KOPT-K1 (cell line): ENCODE results near the gene PPP2R3B.
"Not testable (repeated sequence)": the region's sequence is repeated elsewhere in the genome, so short reads cannot be mapped to it uniquely, and the experiment has no call there.

ENCODE experiments used
- H3K27ac ChIP-seq: fragments of 200-600 bp; sonication (generic); 2 replicates; pipeline ENCODE4 v1.5.1; 2016; ENCODE audit warnings: antibody characterized with exemption, mild to moderate bottlenecking, low read depth, low read length; ENCODE audit not compliant: poor library complexity, severe bottlenecking
- H3K36me3 ChIP-seq: fragments of 200-600 bp; sonication (generic); 2 replicates; pipeline ENCODE4 v1.5.1; 2017; ENCODE audit warnings: antibody characterized with exemption, mild to moderate bottlenecking, low read length, moderate library complexity; ENCODE audit not compliant: insufficient read depth
- H3K9me3 ChIP-seq: fragments of 200-600 bp; sonication (generic); 2 replicates; pipeline ENCODE4 v1.5.1; 2017; ENCODE audit warnings: antibody characterized with exemption, low read length, mild to moderate bottlenecking; ENCODE audit not compliant: insufficient read depth, poor library complexity, severe bottlenecking

PPP2R3B gene

DNA sequence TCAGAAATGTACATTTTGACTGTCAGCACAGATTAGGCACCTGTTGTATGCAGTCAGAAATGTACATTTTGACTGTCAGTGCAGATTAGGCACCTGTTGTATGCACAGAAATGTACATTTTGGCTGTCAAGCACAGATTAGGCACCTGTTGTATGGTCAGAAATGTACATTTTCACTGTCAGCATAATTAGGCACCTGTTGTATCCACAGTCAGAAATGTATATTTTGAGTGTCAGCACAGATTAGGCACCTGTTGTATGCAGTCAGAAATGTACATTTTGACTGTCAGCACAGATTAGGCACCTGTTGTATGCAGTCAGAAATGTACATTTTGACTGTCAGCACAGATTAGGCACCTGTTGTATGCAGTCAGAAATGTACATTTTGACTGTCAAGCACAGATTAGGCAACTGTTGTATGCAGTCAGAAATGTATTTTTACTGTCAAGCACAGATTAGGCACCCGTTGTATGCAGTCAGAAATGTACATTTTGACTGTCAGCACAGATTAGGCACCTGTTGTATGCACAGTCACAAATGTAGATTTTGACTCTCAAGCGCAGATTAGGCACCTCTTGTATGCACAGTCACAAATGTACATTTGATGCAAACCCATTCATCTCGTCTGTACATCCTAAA lies 80.0 kb downstream of the PPP2R3B start:
- H3K27ac ChIP-seq, H3K9me3 ChIP-seq: not testable (repeated sequence)
- peaks cover 93% of the 10 kb centered on the region for H3K36me3 ChIP-seq

DNA sequence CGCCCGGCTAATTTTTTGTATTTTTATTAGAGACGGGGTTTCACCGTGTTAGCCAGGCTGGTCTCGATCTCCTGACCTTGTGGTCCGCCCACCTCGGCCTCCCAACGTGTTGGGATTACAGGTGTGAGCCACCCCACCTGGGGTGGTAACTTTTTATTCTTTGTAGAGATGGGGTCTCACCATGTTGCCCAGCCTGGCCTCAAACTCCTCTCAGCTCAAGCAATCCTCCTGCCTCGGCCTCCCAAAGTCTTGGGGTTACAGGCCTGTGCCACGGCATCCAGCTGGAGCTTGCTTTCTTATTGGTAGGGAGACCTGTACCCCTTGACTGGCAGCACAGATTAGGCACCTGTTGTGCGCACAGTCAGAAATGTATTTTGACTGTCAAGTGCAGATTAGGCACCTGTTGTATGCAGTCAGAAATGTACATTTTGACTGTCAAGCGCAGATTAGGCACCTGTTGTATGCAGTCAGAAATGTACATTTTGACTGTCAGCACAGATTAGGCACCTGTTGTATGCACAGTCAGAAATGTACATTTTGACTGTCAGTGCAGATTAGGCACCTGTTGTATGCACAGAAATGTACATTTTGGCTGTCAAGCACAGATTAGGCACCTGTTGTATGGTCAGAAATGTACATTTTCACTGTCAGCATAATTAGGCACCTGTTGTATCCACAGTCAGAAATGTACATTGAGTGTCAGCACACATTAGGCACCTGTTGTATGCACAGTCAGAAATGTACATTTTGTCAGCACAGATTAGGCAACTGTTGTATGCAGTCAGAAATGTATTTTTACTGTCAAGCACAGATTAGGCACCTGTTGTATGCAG lies 80.7 kb downstream of the PPP2R3B start:
- not testable (repeated sequence) for H3K9me3 ChIP-seq, H3K27ac ChIP-seq
- peaks cover 93% of the 10 kb centered on the region for H3K36me3 ChIP-seq

DNA sequence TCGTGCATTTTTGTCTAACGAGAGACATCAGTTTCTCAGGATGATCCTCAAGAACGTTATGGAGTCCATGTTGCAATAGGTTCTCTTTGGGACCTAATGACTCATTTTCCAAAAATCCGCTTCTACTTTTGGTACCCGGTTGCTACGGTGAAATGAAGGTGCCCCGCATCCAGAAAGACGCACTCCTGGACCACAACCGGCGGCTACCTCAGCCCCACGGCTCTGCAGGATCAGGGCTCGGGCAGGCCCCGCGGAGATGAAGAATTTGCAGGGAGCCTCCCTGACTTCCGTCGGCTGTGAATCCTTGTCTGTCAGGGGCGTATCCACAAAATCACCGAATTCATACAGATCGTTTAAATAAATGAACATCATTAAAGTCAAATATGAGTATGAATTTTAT lies 83.7 kb downstream of the PPP2R3B start:
- Histone ChIP-seq H3K36me3 (peaks cover 91% of the 10 kb centered on the region), H3K9me3 (no peaks in the 10 kb centered on the region), H3K27ac (no peak overlapping the region)

DNA sequence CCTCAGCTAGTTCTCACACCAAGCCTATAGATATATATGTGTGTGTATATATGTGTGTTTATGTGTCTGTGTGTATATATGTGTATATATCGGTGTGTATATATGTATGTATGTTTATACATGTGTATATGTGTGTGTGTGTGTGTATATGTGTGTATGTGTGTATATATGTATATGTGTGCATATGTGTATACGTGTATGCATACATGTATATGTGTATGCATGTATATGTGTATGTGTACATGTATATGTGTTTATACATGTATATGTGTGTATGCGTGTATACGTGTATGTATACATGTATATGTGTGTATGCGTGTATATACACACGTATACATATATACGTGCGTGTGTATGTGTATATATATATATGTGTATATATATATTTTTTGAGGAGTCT lies 86.4 kb downstream of the PPP2R3B start:
- no peaks in the 10 kb centered on the region for H3K9me3 ChIP-seq
- H3K36me3 ChIP-seq: peaks cover 78% of the 10 kb centered on the region
- H3K27ac ChIP-seq: no peak overlapping the region

DNA sequence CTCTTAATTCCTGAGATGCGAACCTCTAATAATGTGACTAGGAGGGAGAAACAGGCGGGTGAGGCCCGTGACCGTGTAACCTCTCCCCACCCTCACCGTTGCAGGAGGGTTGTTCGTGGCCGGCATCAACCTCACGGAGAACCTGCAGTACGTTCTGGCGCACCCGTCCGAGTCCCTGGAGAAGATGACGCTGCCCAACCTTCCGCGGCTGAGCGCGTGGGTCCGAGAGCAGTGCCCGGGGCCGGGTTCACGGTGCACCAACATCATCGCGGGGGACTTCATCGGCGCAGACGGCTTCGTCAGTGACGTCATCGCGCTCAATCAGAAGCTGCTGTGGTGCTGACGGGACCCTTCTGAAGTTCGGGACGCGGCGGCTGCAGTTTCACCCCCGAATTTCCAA lies 87.7 kb downstream of the PPP2R3B start:
- peaks cover 78% of the 10 kb centered on the region for H3K36me3 ChIP-seq
- H3K9me3 ChIP-seq: no peaks in the 10 kb centered on the region
- no peak overlapping the region for H3K27ac ChIP-seq

DNA sequence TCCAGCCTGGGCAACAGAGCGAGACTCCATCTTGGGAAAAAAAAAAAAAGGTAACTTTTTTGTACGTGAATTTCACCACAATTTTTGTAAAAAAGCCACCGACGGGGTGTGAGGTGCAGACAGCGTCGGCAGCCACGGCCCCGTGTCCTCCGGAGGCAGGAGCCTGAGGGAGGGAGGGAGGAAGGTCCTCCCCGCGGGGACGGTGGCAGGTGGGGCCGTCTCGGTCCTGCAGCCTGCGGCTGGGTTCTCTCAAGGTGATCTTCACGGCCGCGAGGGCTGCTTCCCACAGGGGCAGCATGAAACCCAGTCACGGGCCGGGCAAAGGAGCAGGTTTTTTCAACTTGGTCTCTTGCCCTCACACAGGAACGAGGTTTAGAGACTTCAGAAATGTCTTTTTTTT lies 91.6 kb downstream of the PPP2R3B start:
- Histone ChIP-seq H3K36me3 (peaks cover 77% of the 10 kb centered on the region), H3K9me3 (no peaks in the 10 kb centered on the region), H3K27ac (no peak overlapping the region)

DNA sequence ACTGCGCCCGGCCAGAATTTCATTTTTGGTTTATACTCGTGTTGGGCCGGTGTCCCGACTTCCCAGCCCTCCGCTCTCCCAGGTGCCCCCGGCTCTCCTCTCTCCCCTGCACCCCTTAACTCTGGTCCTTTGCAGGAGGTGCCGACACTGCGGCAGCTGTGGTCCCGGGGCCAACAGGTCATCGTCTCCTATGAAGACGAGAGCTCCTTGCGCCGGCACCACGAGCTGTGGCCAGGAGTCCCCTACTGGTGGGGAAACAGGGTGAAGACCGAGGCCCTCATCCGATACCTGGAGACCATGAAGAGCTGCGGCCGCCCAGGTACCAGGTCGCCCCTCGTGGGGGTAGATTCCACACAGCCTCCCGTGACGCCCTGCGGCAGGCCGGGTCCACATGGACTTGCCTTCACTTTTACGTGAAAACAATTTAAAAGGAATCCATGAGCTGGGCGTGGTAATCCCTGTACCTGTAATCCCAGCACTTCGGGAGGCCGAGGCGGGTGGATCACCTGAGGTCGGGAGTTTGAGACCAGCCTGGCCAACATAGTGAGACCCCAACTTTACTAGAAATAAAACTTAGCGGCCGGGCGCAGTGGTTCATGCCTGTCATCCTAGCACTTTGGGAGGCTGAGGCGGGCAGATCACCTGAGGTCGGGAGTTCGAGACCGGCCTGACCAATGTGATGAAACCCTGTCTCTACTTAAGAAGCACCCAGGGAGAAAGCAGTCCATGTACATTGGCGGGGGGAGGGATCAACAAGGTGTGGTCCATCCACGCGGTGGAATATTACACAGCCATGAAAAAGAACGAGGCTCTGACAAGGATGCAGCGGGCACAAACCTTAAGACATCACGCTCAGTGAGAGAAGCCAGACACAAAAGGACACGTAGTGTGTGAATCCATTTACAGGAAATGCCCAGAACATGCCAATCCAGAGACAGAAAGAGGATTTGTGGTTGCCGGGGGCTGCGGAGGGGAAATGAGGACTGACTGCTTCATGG lies 93.5 kb downstream of the PPP2R3B start:
- H3K9me3 ChIP-seq: no peaks in the 10 kb centered on the region
- peaks cover 80% of the 10 kb centered on the region for H3K36me3 ChIP-seq
- no peak overlapping the region for H3K27ac ChIP-seq

DNA sequence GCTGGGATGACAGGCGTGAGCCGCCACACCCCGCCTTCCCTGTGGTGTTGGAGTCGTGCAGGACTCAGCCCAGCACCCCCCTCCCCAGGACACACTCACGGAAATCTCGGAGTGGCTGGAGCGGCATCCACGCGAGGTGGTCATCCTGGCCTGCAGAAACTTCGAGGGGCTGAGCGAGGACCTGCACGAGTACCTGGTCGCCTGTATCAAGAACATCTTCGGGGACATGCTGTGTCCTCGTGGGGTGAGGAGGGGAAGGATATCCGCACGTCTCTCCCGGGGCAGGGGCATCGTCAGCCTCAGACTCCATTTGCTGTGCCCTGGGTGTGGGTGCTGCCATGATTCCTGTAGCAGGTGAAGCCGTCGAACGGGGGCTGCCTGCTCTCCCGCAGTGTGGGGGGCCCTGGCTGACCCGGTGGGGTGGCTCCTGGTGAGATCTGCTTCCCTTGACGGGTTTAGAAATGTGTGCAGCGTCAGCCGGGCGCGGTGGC lies 95.3 kb downstream of the PPP2R3B start:
- Histone ChIP-seq H3K27ac (no peak overlapping the region), H3K36me3 (peaks cover 88% of the 10 kb centered on the region), H3K9me3 (no peaks in the 10 kb centered on the region)

DNA sequence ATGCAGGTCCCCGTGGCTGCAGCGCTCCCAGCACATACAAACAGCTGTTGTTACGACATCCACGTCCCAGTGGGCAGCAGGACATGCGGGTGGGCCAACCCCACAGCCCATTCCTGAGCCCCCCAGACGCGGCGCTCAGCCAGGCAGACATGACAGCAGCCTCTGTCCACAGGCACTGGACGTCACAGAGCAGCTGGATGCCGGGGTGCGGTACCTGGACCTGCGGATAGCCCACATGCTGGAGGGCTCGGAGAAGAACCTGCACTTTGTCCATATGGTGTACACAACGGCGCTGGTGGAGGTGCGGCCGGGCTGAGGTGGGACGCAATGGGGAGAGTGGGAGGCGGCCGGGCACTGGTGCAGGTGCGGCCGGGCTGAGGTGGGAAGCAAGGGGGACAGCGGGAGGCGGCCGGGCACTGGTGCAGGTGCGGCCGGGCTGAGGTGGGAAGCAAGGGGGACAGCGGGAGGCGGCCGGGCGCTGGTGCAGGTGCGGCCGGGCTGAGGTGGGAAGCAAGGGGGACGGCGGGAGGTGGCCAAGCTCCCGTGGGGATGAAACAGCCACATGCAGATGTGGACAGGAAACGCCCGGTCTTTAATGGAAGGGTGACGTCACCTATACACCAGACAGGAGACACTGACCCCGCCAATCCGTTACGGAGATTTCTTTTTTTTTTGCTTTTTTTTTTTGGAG lies 96.1 kb downstream of the PPP2R3B start:
- Histone ChIP-seq H3K9me3 (no peaks in the 10 kb centered on the region), H3K27ac (no peak overlapping the region), H3K36me3 (peaks cover 90% of the 10 kb centered on the region)

DNA sequence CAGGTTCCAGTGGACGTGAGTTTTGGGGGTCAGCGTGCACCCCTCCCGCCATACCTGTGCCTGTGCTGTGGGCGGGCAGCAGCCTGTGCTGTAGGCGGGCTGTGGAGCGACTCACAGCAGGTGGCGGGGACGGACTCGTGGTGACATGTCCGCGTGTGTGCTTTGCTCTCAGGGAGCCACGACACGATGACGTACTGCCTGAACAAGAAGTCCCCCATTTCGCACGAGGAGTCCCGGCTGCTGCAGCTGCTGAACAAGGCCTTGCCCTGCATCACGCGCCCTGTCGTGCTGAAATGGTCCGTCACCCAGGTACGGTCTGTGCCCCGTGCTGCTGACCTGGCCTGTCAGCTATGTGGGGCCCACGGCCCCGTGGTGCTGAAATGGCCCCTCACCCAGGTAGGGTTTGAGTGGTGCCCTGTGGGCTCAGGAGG lies 98.1 kb downstream of the PPP2R3B start:
- no peak overlapping the region for H3K27ac ChIP-seq
- peaks cover 88% of the 10 kb centered on the region for H3K36me3 ChIP-seq
- H3K9me3 ChIP-seq: no peaks in the 10 kb centered on the region

DNA sequence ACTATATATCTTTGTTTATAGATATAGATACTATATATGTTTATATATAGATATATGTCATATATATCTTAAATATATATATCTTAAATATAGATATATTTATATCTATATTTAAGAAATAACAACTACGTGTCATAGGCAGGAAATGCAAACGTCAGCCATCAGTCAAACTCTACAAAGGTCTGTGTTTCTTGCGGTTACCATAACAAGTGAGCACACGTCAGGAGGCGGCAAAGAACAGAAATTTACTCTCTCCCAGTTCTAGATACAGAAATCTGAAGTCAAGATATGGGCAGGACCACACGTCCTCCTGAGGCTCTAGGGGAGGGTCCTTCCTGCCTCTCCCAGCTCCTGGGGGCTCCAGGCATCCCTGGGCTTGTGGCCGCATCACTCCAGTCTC lies 99.0 kb downstream of the PPP2R3B start:
- Histone ChIP-seq H3K27ac (no peak overlapping the region), H3K36me3 (peaks cover 79% of the 10 kb centered on the region), H3K9me3 (no peaks in the 10 kb centered on the region)

DNA sequence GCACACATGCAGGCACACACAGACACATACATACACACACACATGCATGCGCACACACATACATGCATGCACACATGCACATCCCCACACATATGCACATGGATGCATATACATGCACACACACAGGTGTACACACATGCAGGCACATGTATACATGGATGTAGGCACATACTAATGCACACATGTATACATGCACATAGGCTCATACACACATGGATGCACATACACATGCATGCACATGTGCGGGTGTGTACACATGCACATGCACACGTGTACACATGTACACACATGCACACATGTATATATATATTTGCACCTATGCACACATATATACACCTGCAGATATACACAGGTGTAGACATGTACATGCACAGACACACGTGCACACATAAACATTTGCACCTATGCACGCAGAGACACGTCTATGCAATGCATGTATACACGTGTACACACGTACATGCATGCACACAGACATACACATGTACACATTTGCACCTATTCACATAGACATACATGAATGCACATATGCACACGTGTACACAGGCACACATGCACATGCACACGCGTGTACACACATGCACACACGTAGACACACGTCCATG lies 101.5 kb downstream of the PPP2R3B start:
- no peak overlapping the region for H3K27ac ChIP-seq
- peaks cover 55% of the 10 kb centered on the region for H3K36me3 ChIP-seq
- no peaks in the 10 kb centered on the region for H3K9me3 ChIP-seq
